A549 treated with DMSO at 1 μM for 4 hours (cell line): ENCODE results near the gene CAPZB. TPM values are rescaled to one million over a fixed set of nuclear protein-coding genes. Genes with fewer than 3 reads are reported as not detected.

Source experiments
- total RNA-seq: library from RNA; stranded (reverse); fragments of 200-300 nt; extraction: Qiagen RNA extraction; gene quantifications from 5 replicates; pipeline ENCODE4 v1.2.3, GENCODE V29; 2022; ENCODE audit warnings: low read depth

The CAPZB gene
- total RNA-seq: 225 to 258 TPM (median 231 TPM) in 5 replicates

GRCh38 chr1:19485362-19486187 is at the start of gene CAPZB:
TSS of gene CAPZB (minus strand) at chr1:19485539. CDS start at chr1:19485438, 101 bp downstream.

GRCh38 chr1:19311931-19312781 is 173.2 kb downstream of the CAPZB start, which contains the start of the genes AKR7A2 and SLC66A1:
TSS of gene AKR7A2 (minus strand) at chr1:19312144. CDS start at chr1:19312124, 20 bp downstream.
TSS of gene SLC66A1 (plus strand) at chr1:19312326. CDS start at chr1:19317678, 5,352 bp downstream.

Other genes with a start within 250 kb of the CAPZB start
- 27.4 to 41.0 TPM (median 36.2 TPM) in 5 replicates for gene EMC1, start 234.0 kb downstream of the CAPZB start, total RNA-seq
- 62.9 to 77.6 TPM (median 70.0 TPM) in 5 replicates for gene MRTO4, start 233.7 kb downstream of the CAPZB start, total RNA-seq
- 0.06 to 0.21 TPM (median 0.16 TPM) in 4 of 5 replicates, not detected in the other for gene AKR7A3, start 196.8 kb downstream of the CAPZB start, total RNA-seq
- gene AKR7A2, start 173.4 kb downstream of the CAPZB start, total RNA-seq: 38.9 to 53.4 TPM (median 48.8 TPM) in 5 replicates
- 19.6 to 27.0 TPM (median 21.5 TPM) in 5 replicates for gene SLC66A1, start 173.2 kb downstream of the CAPZB start, total RNA-seq
- gene NBL1, start 158.8 kb upstream of the CAPZB start, total RNA-seq: 25.1 to 48.0 TPM (median 37.0 TPM) in 5 replicates
- 0.07 to 0.18 TPM (median 0.17 TPM) in 5 replicates for gene HTR6, start 179.3 kb upstream of the CAPZB start, total RNA-seq